ENCODE measurements around the gene DCAF16. TPM values are rescaled to one million over a fixed set of nuclear protein-coding genes. Genes with fewer than 3 reads are reported as not detected.

The DCAF16 gene
- total and polyA plus RNA-seq, 10 of the 15 experiments (the other 5 are each of a cell fraction or from before 2014, with no cell fraction given) = 5.8 to 48.6 (median 26.0) TPM

- TF ChIP-seq ZBTB11 (CRISPR knock-in tag; IDR thresholded peaks at IDR 0.05) (no peak), JUNB (IDR thresholded peaks at IDR 0.05) (no peak), POLR2A (IDR thresholded peaks at IDR 0.05; ENCODE audit: low read depth, low read length) (no peak), E2F8 (IDR thresholded peaks at IDR 0.05; ENCODE audit: low read depth, partially characterized antibody) (no peak), RAD21 (IDR thresholded peaks at IDR 0.05; ENCODE audit: insufficient read depth, low read depth, low read length) (no peak), GATAD2B (conservative IDR thresholded peaks at IDR 0.05; ENCODE audit: low read depth) (no peak), GABPA (IDR thresholded peaks at IDR 0.05; ENCODE audit: low read depth) (no peak)
Observed at GRCh38 chr4:17763931-17764330, 46.6 kb downstream of the DCAF16 start (continued).

Measured in GM12878 (cell line).